GM18873 (cell line): Measurements from ENCODE around the gene UPF2.
A peak's percentile ranks its signal among the peaks of the same experiment; 100 is the strongest.
"Not testable (repeated sequence)": the region's sequence is repeated elsewhere in the genome, so short reads cannot be mapped to it uniquely, and the experiment has no call there.

Experiments
- ATAC-seq: cut with Tn5 transposase; IDR thresholded peaks from one replicate; pipeline ENCODE4 v1.9.1; 2021; ENCODE audit warnings: mild to moderate bottlenecking, moderate library complexity, moderate number of reproducible peaks; ENCODE audit not compliant: unreplicated experiment, low FRiP score

Gene UPF2

GRCh38 chr10:12042797-12043651 lies at the start of gene UPF2:
Gene UPF2, minus strand, starts transcription at chr10:12042809. Its CDS starts 7,386 bp downstream, at chr10:12035423.
- peak; percentile 45 for ATAC-seq

DNA sequence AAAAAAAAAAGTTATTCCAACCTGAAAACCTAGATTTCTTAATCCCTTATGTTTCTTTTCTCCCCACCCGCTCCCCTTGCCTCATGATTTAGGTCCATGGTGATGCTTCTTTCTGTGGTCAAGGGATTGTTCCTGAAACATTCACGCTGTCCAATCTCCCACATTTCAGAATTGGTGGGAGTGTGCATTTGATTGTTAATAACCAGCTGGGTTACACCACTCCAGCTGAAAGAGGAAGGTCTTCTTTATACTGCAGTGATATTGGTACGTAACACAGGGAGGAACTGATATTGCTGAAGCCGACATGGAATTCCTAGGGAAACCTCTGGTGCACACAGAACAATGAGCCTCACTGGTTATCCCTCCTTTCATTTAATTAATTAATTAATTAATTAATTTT lies 48.8 kb upstream of the UPF2 start:
- no peak for ATAC-seq

GRCh38 chr10:12088919-12089318 lies 46.3 kb upstream of the UPF2 start:
- ATAC-seq = no peak

- ATAC-seq = no peak
Observed at GRCh38 chr10:12081879-12082557, 39.4 kb upstream of the UPF2 start.

GRCh38 chr10:12081470-12081869 lies 38.9 kb upstream of the UPF2 start:
- no peak for ATAC-seq

- ATAC-seq = no peak
Observed at GRCh38 chr10:12077580-12078180, 35.1 kb upstream of the UPF2 start.

DNA sequence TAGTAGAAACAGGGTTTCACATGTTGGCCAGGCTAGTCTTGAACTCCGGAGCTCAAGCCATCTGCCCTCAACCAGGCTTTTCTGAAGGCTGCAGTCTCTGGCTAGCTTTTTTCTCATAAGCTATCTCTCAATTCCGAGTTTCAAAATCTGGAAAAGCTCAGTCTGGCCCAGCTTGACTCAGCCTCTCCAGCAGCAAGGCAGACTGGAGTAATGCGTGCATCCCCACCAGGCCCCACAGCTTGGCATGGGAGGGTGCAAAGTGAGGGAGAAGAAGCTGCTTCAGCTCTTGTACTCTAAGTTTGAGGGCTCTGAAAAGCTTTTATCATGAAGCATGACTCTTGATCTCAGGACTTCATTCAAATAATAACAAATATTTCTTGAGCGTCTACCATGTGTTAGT lies 30.9 kb upstream of the UPF2 start:
- ATAC-seq = no peak

GRCh38 chr10:12071441-12071840 lies 28.8 kb upstream of the UPF2 start:
- not testable (repeated sequence) for ATAC-seq

DNA sequence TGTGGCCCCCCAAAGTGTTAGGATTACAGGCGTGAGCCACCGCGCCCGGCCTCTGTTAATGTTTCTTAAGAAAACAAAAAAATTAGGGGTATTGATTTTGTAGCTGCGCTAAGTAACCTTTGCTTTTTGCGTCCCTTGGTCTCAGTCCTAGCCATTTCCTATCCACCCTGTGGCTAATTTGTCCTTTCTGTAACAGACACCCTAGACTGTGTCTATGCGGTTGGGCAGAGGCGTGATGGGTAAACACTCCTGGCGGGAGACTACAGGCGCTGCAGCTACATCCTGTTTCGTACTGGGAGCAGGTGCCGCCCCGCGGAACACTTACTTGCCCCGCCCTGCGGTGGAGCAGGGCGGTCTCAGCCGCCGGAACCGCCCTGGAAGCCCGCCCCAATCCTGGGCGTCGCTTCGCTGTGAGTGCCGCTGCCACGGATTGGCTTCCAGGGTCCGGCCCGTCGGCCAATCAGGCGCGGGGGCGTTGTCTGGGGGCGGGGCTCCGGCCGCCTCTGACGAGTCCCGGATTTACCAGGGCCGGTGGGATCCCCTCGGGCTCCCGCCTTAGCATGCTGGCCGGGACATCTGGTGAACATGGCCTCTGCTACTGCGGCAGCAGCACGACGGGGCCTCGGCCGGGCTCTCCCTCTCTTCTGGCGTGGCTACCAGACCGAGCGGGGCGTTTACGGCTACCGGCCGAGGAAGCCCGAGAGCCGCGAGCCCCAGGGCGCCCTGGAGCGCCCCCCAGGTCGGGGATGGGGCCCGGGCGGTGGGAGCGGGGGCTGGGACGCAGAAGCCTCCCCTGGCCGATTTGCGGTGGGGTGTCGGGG lies 26.1 kb upstream of the UPF2 start, which contains the start of gene DHTKD1:
Gene DHTKD1 (plus strand): TSS at position 506 of the 821 bp plus-strand sequence. CDS start 80 bp downstream, at position 586.
- peak; percentile 96 for ATAC-seq

GRCh38 chr10:12067336-12067735 lies 24.7 kb upstream of the UPF2 start:
- ATAC-seq = no peak

- ATAC-seq = no peak
Observed at GRCh38 chr10:12063483-12063818, 20.8 kb upstream of the UPF2 start.

- ATAC-seq = no peak
Observed at GRCh38 chr10:12062754-12063482, 20.3 kb upstream of the UPF2 start.

DNA sequence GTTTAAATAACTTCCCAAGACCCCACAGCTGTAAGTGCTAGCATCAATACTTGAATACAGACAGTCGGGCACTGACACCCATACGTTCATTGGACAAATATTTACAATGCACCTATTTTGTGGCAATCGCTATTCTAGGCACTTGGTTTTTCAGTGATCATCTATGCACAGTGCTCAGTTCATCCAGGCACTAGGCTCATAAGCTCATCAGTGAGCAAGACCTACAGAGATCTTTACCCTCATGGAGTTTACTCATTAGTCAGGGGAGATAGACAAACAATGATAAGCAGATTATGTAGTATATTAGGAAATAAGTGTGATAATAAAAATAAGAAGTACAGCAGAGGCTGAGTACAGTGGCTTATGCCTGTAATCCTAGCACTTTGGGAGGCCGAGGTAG lies 18.5 kb upstream of the UPF2 start:
- ATAC-seq = no peak

DNA sequence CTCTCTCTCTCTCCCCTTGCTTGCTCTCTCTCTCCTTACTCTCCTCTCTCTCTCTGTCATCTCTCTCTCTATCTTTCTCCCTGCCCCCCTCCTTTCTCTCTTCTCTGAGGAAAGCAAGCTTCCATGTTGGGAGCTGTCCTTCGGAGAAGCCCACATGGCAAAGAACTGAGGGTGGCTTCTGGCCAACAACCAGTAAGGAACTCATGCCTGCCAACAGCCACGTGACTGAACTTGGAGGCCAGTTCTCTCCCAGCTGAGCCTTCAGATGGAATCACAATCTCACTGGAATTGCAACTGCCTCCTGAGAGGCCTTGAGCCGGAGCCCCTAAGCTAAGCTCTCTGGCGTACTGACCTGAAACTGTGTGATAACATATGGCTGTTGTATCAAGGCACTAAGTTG lies 14.1 kb upstream of the UPF2 start:
- ATAC-seq = no peak

GRCh38 chr10:12055732-12056131 lies 13.1 kb upstream of the UPF2 start:
- no peak for ATAC-seq

- no peak for ATAC-seq
Observed at GRCh38 chr10:12051241-12051640, 8.6 kb upstream of the UPF2 start.

DNA sequence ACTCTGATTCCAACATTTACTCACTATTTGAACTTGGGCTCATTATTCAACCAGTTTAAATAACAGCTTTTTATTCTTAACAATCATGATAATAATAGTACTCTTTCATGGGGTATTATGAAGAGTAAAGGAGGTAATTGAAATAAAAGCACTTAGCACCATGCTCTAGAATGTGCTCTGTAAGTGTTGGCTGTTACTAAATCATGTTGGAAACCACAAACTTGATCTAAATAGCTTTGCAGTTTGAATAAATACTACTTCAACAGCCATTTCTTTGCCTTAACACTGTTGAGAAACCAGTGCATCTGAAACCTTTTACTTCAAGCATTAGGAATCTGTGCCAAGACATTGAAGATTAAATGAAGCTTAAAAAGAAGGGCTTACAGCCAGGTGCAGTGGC lies 7.9 kb upstream of the UPF2 start:
- ATAC-seq = no peak

GRCh38 chr10:12048547-12048946 lies 5.9 kb upstream of the UPF2 start:
- ATAC-seq = no peak

GRCh38 chr10:12045596-12045995 lies 3.0 kb upstream of the UPF2 start:
- no peak for ATAC-seq

- no peak for ATAC-seq
Observed at GRCh38 chr10:12042409-12042796, 206 bp downstream of the UPF2 start.
